Measurements from ENCODE around the gene RAI1. TPM values are rescaled to one million over a fixed set of nuclear protein-coding genes. Genes with fewer than 3 reads are reported as not detected.

The RAI1 gene
- total RNA-seq, 1 donor from 2014 or later: 9.1 TPM

DNA sequence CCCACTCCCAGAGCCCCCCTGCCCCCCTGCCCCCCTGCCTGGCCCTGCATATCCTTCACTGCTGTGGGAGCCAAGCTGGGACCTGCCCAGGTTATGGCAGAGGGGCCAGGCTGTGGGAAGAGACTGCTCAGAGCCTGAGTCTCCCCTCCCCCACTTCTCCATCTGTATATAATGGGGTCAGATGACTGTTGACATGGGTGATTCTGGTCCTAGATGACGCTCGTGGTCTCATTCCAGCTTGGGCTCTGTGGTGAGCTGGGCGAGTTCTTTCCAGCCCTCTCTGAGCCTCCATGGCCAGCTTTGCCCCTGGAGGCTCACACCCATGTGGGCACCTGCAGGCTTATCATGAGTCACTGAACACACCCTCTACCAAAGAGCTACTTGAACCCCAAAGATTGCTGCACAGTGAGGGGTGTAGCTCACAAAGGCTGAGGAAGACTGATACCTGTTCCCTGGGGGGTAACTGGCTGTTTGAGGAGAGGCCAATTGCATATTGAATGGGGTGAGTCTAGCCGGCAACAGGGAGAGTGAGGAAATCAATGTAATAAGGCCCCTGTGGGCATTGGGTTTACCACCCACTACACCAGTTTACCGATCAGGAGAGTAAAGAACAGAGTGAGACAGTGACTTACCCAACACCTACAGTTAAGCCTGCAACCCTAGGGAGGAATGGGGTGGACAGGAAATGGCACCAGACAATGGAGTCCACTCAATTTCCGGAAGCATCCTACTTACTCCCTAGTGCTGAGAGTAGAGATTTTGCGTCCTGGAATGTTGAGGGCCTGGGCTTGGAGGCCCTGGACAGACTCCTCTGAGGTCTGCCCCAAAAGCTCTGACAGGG lies 159.7 kb downstream of the RAI1 start:
- DNase-seq (ENCODE audit: low read depth): peak; percentile 88

DNA sequence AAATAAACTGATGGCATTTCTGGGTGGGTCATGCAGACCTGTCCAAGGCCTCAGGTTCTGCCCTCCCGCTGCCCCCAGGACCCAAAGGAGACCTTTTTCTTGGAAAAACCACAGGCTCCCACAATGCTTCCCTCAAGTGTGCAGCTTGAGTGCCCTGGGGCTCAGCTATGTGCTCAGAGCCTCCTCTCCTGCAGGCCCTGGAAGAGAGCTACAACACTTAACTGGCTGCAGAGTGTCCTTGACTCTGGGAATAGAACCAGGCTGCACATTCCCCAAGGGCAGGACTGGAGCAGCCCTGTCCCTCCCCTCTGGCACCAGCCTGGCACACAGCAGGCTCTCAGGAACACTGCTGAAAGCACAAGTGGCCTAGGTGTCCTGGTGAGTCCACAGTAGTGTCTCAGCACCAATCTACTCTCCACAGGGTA lies 160.4 kb downstream of the RAI1 start:
- peak; percentile 56 for DNase-seq (ENCODE audit: low read depth)

DNA sequence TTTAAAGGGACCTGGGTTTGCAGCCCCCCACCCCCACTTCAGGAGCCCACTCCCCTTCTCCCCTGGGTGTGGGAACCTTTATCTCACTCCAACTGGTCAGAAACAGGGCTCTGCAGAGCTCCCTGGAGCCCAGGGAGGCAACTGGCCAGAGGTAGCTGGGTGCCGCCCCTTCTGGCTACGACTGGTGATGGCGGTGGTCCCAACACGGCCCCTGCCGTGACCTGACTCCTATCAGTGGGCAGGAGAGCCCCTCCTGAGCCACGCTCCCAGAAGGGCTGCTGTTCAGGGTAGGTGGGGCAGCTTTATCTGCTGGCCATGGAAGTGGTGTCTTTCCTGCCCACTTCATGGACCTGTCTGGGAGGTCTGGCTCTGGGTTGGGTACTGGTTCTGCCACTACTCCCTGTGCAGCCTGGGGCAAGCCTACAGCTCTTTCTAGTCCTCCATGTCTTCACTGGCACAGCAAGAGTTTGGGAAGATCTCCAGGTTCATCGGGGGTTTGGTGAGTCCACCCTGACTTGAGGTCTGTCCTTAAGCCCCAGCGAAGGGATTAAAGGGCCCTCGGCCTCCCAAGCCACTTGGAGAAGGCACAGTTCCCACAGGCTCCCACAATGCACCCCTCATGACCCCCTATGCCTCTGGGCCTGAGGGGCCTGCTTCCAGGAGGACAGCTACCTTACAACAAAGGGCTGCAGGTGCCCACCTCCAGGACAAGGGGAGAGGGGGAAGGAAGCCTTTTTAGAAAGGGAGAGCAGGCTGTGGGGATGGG lies 161.0 kb downstream of the RAI1 start:
- DNase-seq (ENCODE audit: low read depth): no peak

DNA sequence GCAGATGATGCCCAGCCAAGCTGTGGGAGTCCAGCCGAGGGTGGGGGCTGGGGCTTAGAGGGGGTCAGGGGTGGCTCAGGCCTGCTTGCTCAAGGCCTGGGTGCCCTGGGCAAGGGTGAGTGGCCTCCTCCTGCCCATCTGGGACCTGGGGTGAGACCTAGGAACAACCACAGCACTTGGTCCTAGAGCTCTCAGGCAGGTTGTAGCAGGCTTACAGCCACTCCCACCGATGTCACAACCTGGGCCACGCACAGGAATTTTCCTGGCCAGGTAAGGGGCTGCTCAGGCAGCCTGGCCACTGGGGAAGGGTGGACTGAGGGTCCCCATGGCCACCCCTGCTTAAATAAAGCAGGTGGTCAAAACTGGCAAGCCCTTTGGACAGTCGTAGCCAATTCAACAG lies 161.8 kb downstream of the RAI1 start:
- no peak for DNase-seq (ENCODE audit: low read depth)

DNA sequence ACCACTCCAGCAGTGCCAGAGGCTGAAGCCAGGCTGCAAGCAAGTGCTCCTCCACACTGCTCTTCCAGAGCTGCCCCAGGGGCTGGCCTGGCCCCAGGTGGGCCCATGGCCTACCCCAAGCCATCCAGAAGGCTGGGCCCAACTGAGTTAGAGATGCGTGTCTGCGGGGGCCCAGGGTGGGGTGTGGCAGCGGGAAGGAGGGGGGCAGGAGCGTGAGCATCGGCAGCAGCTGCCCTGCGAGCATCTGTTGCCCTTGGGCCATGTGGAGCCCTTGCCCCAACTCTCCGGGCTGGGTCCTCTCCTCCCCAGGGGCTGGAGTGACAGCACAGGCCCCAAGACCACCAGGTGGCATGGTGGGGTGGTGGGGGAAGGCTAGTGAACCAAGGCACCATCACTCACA lies 162.8 kb downstream of the RAI1 start:
- no peak for DNase-seq (ENCODE audit: low read depth)

DNA sequence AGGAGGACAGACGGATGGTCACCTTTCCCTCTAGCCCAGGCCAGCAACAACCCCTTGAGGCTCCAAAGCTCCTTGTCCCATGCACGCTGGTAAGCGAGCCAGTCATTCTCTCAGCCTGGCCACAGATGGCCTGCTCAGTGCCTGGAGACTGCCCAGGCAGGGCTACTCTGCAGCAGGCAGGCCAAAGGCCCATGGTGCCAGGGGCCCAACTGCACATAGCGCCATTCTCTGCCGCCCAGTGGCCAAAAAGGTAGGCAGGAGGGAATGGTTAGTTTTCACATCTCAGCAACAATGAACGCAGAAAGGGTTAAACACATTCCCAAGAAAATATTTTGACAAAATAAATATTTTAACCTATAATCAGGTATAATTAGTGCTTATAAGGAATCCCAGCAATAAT lies 163.2 kb downstream of the RAI1 start:
- DNase-seq (ENCODE audit: low read depth): no peak

DNA sequence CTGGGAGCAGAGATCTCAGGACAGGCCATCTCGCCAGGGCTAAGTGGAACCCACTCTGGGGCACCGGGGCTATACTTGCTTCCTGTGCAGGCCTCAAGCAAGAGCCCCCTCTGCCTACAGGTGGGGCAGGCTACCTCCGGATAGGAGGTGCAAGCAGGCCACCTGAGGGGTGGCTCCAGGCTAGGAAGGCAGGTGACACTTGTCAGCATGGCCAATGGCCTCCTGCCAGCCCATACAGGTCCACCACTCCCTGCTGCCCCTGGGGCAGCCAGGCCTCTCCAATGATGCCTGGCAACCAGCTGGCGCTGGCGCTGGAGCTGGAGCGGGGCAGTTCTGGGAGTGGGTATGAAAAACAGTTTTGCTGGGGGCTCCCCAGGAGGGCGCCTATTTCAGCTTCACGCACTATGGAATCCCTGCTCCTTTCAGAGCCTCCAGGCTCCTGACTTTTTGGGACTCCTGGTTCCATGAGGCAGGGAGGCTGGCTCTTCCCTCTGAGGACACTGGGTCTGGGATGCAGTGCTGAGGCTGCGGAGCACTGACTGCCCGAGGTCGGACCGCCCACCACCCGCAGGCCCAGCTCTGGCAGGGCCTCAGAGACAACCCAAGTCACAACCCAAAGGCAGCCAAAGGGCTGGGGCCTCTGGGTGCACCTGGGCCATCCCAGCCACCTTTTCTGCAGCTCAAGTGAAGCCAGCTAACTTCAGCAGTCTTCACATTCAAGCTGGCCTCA lies 164.0 kb downstream of the RAI1 start:
- no peak for DNase-seq (ENCODE audit: low read depth)

DNA sequence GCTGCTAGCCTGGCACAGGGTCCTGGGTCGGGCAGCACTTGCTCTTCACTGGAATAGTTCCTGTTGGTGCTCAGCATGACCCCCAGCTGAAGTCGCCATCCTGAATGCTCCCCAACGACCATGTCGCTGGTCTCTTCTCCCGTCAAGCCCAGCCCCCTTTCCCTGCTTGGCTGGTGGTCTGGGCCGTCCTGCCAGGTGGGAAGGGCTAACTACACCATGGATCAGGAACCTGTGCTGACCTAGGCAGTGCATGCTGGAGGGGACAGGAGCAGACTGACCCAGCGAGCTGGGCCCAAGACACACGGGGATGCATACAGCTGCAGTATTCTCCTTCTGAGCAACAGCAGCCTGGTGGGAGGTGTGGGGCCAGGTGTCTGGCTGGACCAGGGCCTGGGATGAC lies 164.7 kb downstream of the RAI1 start:
- DNase-seq (ENCODE audit: low read depth): no peak

DNA sequence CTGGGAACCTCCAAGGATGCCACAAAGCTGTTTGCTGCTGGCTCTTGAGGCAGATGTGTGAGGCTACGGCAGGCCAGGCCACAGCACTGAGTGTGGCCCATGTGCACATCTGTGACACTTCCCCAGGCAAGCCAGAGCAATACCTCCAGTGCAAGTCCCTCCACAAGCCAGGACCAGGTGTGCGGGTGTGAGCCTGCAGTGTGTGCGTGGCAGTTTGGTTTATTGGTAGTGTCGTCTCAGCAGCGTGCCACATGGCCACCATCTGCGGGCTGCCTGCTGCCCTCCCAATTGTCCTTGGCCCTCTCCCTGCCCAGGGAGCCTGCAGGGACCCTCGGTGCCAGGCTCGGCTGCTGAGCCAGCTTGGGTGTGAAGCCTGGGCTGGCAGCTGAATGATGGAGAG lies 165.4 kb downstream of the RAI1 start:
- no peak for DNase-seq (ENCODE audit: low read depth)

DNA sequence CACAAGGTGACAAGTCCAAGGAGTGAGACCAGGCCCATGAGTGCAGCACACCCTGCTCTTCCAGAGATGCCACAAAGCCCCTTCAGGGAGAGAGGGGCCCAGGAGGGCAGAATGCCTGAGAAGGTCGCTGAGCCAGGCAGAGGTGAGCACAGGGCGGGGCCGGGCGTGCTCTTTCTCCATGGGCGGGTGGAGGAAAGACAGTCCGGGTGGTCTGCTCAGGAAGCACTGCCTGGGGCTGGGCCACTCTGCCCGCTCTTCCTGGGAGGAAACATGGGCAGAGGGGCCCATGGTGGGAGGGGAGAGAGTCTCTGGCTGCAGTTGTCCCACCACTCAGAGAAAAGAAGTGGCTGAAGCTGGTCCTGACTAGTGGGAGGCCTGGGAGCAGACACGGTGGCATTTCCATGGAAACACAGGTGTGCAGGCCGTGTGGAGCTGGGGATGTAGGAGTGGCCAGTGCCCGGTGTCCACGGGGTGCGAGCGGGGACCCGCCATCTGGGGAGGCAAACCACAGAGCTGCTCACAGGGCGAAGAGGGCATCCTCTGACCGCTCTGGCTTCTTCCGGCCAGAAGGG lies 165.9 kb downstream of the RAI1 start:
- no peak for DNase-seq (ENCODE audit: low read depth)

DNA sequence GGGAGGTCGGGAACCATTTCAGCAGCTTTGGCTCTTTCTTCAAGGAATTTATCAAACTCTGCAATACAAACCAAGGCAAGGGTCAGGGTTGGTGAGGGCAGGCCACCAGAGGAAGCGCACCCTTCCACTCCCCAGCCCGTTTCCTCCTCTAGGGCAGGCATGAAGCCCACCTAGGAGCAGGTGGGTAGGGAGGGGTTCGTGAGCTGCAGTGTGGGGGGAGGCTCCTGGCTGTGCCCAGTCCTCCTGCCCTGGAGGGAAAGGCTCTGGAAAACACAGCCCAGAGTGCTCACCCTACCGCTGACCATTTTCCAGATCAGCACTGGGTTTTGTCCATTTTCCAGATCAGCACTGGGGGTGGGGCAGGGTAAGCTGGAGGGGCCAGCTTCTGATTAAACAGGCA lies 166.5 kb downstream of the RAI1 start:
- no peak for DNase-seq (ENCODE audit: low read depth)

DNA sequence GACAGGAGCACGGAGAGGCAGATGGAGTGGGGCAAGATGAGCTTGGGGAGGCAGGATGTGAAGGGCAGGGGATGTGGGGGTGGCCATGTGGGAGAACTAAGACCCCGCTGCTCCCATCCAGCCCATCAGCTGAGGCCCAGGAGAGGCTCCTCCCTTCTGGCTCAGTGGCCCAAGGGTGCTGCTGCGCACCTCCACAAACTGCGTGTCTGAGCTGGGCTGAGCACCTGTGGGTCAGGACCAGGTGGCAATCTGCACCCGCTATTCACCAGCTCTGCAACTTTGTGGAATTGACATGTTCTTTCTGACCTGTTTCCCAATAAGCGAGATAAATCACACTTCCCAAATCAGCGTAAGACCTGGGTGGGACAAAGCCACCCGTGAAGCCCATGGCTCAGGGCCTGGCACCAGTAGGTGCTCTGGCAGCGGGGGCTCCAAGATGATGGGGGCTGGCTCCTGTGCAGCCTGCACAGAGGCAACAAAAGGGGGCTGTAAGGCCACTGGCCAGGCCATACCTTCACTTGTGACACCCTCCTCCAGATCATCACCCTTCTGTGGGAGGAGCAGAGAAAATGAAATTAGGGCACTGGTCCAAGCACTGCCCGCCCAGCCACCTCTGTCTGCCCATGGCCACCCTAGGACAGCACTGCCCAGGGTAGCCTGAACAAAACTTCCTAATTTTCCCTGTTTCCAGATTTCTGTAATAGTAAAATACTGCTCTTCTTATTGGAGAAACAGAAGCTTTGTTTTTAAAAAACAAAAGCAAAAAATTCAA lies 167.2 kb downstream of the RAI1 start:
- no peak for DNase-seq (ENCODE audit: low read depth)

DNA sequence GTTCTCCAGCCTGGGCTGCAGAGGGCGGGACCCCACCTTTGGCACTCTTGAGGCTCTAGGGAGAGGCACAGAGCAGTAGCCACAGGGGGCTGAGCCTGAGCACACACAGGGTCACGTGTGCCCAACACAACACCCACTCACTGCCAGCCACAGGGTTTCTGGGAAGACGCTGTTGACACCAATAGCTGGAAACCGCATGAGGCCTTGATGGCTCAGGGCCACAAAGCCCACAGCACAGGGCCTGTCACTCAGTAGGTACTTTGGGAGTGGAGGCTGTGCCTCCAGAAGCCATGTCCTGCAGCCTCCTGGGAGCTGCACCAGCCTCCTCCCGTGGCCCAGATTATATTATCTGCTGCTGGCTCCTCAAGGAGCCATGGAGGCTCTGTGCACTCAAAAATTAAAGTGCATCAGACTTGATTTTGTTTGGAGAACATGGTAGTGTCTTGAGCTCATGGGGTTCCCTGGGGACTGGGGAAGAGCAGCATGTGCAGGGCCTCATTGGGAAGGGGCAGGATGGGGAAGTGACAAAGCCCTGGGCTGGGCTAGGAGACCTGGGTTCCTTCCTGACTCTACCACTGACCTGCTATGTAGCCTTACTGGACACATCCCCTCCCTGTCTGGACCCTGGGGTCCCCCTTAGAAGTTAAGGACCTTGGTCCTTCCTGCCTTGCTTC lies 168.0 kb downstream of the RAI1 start:
- peak; percentile 93 for DNase-seq (ENCODE audit: low read depth)

DNA sequence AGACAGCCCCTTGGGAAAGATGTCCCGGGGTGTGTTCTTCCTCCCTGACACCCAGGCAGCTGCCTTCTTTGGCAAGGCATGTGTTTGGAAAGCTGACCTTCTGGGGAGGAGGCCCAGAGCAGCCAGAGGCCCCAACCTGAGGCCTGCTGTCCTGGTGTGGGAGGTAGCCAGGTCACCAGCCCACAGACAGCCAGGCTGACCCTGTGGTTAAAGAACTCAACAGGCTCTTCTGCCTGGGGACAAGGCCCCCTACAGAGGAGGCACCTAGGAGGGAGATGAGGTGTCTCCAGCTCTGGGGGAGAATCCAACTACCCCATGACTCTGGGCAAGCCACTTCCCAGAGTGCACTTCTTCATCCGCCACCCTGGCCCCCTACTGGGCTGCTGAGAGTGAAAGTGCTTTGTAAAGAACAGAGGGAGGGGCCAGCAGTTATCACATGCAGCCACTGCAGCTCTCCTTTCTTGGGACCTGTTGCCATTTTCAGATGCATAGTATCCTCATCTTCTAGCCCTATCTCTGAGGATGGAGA lies 168.7 kb downstream of the RAI1 start:
- peak; percentile 66 for DNase-seq (ENCODE audit: low read depth)

DNA sequence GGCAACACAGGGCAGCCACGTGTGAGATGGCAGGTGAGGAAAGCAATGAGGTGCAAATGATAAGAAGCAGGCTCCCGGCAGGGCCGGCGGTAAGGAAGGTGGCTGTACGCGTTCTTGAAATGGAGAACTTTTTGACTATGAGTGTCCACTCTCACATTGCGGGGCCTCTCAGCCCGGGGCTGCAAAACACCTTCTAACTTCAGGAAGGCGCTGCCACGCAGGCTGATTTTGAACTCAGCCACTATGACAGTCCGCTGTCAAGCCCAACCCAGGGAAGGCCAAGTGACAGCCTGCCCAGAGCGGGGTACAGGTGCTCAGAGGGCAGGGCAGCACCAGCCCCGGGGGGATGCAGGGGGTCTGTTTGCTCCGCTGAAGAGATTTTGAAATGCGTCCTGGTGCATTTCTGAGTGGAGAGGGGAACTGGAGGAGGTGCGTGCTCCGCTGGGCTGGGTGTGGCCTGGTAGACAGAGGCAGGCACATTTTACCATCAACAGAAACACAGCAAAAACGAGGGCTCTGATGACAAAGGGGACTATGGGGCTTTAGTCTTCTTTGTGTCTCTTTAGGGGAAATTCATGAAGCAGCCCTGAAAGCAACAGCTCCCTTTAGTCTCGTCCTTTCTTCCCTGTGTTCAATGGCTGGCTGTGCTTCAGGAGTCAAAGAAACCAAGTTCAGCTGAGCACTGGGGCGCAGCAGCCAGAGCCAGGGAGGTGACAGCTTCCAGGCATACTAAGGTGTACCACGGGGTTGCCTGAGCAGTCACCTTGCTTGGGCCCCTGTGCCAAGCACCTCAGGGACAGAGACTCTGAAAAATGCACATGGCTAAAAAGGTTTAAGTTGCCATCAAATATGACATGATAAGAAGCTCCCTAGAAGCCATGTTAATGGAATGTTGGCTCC lies 170.1 kb downstream of the RAI1 start:
- no peak for DNase-seq (ENCODE audit: low read depth)

DNA sequence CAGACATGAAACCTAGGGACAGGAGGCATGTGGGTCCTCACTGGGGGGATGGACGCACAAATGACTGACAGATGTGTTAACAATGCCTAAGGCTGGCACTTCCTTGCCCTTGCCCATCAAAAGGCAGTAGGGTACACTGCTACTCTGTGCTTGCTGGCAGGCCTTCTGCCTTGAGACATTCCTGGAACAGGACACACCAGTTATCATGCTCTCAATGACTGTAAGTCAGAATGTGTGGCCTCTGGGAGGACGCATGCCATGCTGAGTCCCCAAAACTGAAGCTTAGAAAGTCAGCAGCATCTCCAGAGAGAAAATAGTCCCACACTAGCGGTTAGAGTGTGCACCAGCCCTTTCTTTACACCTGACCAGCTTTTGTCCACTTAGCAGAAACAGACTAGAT lies 171.7 kb downstream of the RAI1 start:
- no peak for DNase-seq (ENCODE audit: low read depth)

DNA sequence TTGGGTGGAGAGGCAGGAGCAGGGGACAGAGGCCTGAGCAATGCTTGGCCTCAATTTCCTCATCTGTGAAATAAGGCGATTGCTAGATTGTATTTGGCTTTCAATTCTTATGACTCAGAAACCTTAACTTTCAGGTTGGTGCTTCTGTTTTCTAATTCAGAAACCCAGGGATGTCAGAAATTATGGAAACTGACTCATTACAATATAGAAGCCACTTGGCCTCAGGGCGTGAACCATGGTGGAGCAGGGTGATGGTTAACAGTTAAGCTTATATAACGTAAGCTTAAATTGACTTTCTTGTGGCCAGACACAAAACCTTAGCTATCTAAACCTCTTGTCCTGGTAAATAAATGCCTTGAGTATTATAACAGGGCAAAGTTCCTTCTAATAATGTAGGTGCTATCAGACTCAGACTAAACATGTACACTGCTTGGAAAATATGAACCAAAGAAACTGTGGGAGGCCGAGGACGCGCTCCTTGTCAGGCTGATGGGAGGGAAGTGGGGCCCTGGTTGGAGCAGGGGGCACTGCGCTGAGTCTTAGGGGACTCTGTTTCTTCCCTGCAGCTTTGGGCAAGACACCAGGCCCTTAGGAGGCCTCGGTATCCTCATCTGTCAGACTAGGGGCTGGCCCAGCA lies 172.7 kb downstream of the RAI1 start:
- no peak for DNase-seq (ENCODE audit: low read depth)

DNA sequence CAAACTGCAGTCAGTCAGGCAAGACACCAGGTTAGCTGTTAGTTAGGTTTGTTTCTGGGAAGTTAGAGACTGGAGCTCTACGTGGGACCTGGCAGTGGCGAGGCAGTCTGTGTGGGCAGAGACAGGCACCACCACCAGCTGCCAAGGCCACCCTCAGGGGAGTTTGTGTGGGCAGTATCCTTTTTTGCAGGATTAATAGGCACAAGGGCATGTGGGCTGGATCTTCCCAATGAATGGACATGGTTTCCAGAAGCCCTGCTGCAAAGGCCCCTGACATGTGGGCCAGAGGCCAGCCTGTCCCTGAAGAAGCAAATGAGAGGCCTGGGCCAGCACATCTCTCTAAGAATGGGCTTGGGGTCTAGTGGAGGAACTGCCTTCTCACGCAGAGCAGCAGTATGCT lies 174.7 kb downstream of the RAI1 start:
- peak; percentile 92 for DNase-seq (ENCODE audit: low read depth)
